A549 (cell line): ENCODE measurements around the gene BCL2L15. TPM values are rescaled to one million over a fixed set of nuclear protein-coding genes. Genes with fewer than 3 reads are reported as not detected.
"Not testable (repeated sequence)": the region's sequence is repeated elsewhere in the genome, so short reads cannot be mapped to it uniquely, and the experiment has no call there.

Source experiments
- ATAC-seq, 2 experiments: fragments of 200-7000 bp in 1 of 2; fragments of >200 bp in 1 of 2; cut with Nextera tagmentation in 1 of 2; cut with Tn5 transposase in 1 of 2; 3 replicates each; pipeline versions ENCODE4 v1.8.0 to v1.9.1; 2018 to 2020; ENCODE audit warnings: mild to moderate bottlenecking in 1 of 2, moderate library complexity in 1 of 2
- CTCF ChIA-PET: fragments of 300-600 bp; sonication (Branson Sonifier 250); formaldehyde crosslinking; extraction: SDS; loops from one replicate; lab custom pipeline; 2021; ENCODE audit warnings: antibody characterized with exemption, inconsistent platforms; lab: Yijun Ruan, JAX
- POLR2A ChIA-PET: fragments of 350-600 bp; formaldehyde crosslinking; extraction: SDS; loops from one replicate; lab custom pipeline; 2021; ENCODE audit warnings: antibody characterized with exemption, inconsistent platforms; lab: Yijun Ruan, JAX
- DNase-seq, 2 experiments: peaks; one replicate each; pipeline versions ENCODE4 v3.0.0 to v3.0.0-alpha.2; 2011 to 2016; ENCODE audit warnings: low read depth in 1 of 2, low spot score in 1 of 2
- FAIRE-seq: peaks from 2 replicates; lab custom pipeline; 2011; peaks lifted over from hg19 to GRCh38; lab: Jason Lieb, UNC
- H3K27ac ChIP-seq, 2 experiments: fragments of >200 bp; sonication (Bioruptor Twin); formaldehyde crosslinking; 3 replicates each; pipeline ENCODE4 v1.5.1; 2016 to 2017
- H3K4me1 ChIP-seq: fragments of >200 bp; sonication (Bioruptor Twin); formaldehyde crosslinking; 3 replicates; pipeline ENCODE4 v1.6.1; 2016
- H3K4me2 ChIP-seq: fragments of >200 bp; sonication (Bioruptor Twin); formaldehyde crosslinking; 3 replicates; pipeline ENCODE4 v1.6.1; 2016
- H3K4me3 ChIP-seq: fragments of >200 bp; sonication (Bioruptor Twin); formaldehyde crosslinking; 3 replicates; pipeline ENCODE4 v1.5.1; 2016
- H3K9me3 ChIP-seq: fragments of >200 bp; sonication (Bioruptor Twin); formaldehyde crosslinking; 3 replicates; pipeline ENCODE4 v1.6.1; 2016
- BHLHE40 ChIP-seq: IDR thresholded peaks from 2 replicates; pipeline ENCODE4 v1.6.1; 2012; ENCODE audit warnings: low read depth, low read length, inconsistent platforms
- CBX2 ChIP-seq: fragments of 200-600 bp; sonication (generic); IDR thresholded peaks from 2 replicates; pipeline ENCODE4 v1.6.1; 2016; ENCODE audit warnings: low read depth, mild to moderate bottlenecking, borderline replicate concordance
- CBX8 ChIP-seq: fragments of 200-600 bp; sonication (generic); IDR thresholded peaks from 2 replicates; pipeline ENCODE4 v1.6.1; 2016
- CHD2 ChIP-seq: fragments of 150-350 bp; IDR thresholded peaks from 2 replicates; pipeline ENCODE4 v1.6.1; 2014; ENCODE audit warnings: low read length; ENCODE audit not compliant: partially characterized antibody
- E2F6 ChIP-seq: IDR thresholded peaks from 2 replicates; pipeline ENCODE4 v1.6.1; 2012; ENCODE audit warnings: low read depth, borderline replicate concordance
- EHF ChIP-seq: fragments of 250-450 bp; sonication (Bioruptor Pico); IDR thresholded peaks from 2 replicates; pipeline ENCODE4 v1.5.0; 2020; ENCODE audit warnings: mild to moderate bottlenecking
- ESRRA ChIP-seq: fragments of 150-350 bp; IDR thresholded peaks from 2 replicates; pipeline ENCODE4 v1.6.1; 2014; ENCODE audit warnings: mild to moderate bottlenecking, low read length, borderline replicate concordance
- FOSB ChIP-seq: fragments of 250-450 bp; sonication (Bioruptor Pico); IDR thresholded peaks from 2 replicates; pipeline ENCODE4 v1.5.0; 2020; ENCODE audit warnings: mild to moderate bottlenecking, moderate library complexity
- FOXS1 ChIP-seq: fragments of 250-450 bp; sonication (Bioruptor Pico); IDR thresholded peaks from 2 replicates; pipeline ENCODE4 v1.5.0; 2020; ENCODE audit warnings: mild to moderate bottlenecking, moderate library complexity
- HES2 ChIP-seq: fragments of >200 bp; sonication (Bioruptor Twin); formaldehyde crosslinking; IDR thresholded peaks from 2 replicates; pipeline ENCODE4 v1.6.1; 2016
- HEYL ChIP-seq: fragments of 250-450 bp; sonication (Bioruptor Pico); IDR thresholded peaks from 2 replicates; pipeline ENCODE4 v1.8.0; 2021; ENCODE audit warnings: mild to moderate bottlenecking, moderate library complexity
- JUN ChIP-seq, 2 experiments: fragments of >200 bp; sonication (Bioruptor Twin); formaldehyde crosslinking; IDR thresholded peaks; 2 replicates in 1 of 2; 3 replicates in 1 of 2; pipeline ENCODE4 v1.6.1; 2016 to 2017
- KDM5A ChIP-seq: fragments of 200-600 bp; sonication (generic); IDR thresholded peaks from 2 replicates; pipeline ENCODE4 v1.6.1; 2016; ENCODE audit warnings: antibody characterized with exemption, mild to moderate bottlenecking
- MAX ChIP-seq: IDR thresholded peaks from 2 replicates; pipeline ENCODE4 v1.6.1; 2012
- MYC ChIP-seq: IDR thresholded peaks from 2 replicates; pipeline ENCODE4 v1.6.1; 2012; ENCODE audit warnings: mild to moderate bottlenecking, inconsistent platforms, low read length, improper control_type of control experiment, borderline replicate concordance
- NFE2L2 ChIP-seq: fragments of 150-350 bp; conservative IDR thresholded peaks from 2 replicates; pipeline ENCODE4 v1.6.1; 2014; ENCODE audit warnings: low read length
- NR3C1 ChIP-seq: fragments of >200 bp; sonication (Bioruptor Twin); formaldehyde crosslinking; IDR thresholded peaks from 3 replicates; pipeline ENCODE4 v1.6.1; 2017
- RARB ChIP-seq: fragments of 250-450 bp; sonication (Bioruptor Pico); IDR thresholded peaks from 2 replicates; pipeline ENCODE4 v1.8.0; 2021; ENCODE audit warnings: mild to moderate bottlenecking, moderate library complexity
- RNF2 ChIP-seq: fragments of 200-600 bp; sonication (generic); IDR thresholded peaks from 2 replicates; pipeline ENCODE4 v1.6.1; 2016; ENCODE audit warnings: low read depth, mild to moderate bottlenecking, antibody characterized with exemption, moderate library complexity, borderline replicate concordance
- TP53 ChIP-seq: fragments of 250-450 bp; sonication (Bioruptor Pico); IDR thresholded peaks from 2 replicates; pipeline ENCODE4 v1.5.0; 2021; ENCODE audit warnings: mild to moderate bottlenecking, moderate library complexity
- ZFP36 ChIP-seq: fragments of 450-650 bp; IDR thresholded peaks from 2 replicates; pipeline ENCODE4 v1.6.1; 2014; ENCODE audit warnings: borderline replicate concordance; ENCODE audit not compliant: partially characterized antibody
- ZSCAN20 ChIP-seq: fragments of 250-450 bp; sonication (Bioruptor Pico); IDR thresholded peaks from 2 replicates; pipeline ENCODE4 v1.8.0; 2022; ENCODE audit warnings: mild to moderate bottlenecking, moderate library complexity
- WGBS: methylation state at CpG from one replicate; pipeline ENCODE4 v1.1.6; 2017; ENCODE audit errors: missing lambda C conversion rate; 5-methylcytosine and 5-hydroxymethylcytosine counted together
- polyA plus RNA-seq, 4 experiments: library from polyadenylated mRNA; depleted of rRNA in 3 of 4; stranded (reverse); fragments of >200 nt; fragmentation: RNase III in 1 of 4; extraction: RNeasy Plus Mini Kit Qiagen cat#74134 plus additional on column Dnase treatment in 1 of 4; gene quantifications; 2 replicates in 3 of 4; 3 replicates in 1 of 4; pipeline ENCODE4 v1.2.3, GENCODE V29; 2011 to 2017
- TF ChIP-seq, protein P1 (sequence below): fragments of 200-600 bp; sonication (generic); IDR thresholded peaks from 2 replicates; pipeline ENCODE4 v1.6.1; 2016; ENCODE audit warnings: antibody characterized with exemption, mild to moderate bottlenecking, moderate library complexity
- TF ChIP-seq, protein P2 (sequence below): fragments of 150-350 bp; IDR thresholded peaks from 2 replicates; pipeline ENCODE4 v1.6.1; 2014; ENCODE audit warnings: low read depth, mild to moderate bottlenecking, low read length
- TF ChIP-seq, protein P3 (sequence below): fragments of 250-450 bp; sonication (Bioruptor Pico); IDR thresholded peaks from 2 replicates; pipeline ENCODE4 v1.5.0; 2020; ENCODE audit warnings: low read depth, mild to moderate bottlenecking, moderate library complexity

BCL2L15 gene
- polyA plus RNA-seq, 2 of the 4 experiments (the other 2 are of a cell fraction) = 2.1 to 2.3 TPM

DNA sequence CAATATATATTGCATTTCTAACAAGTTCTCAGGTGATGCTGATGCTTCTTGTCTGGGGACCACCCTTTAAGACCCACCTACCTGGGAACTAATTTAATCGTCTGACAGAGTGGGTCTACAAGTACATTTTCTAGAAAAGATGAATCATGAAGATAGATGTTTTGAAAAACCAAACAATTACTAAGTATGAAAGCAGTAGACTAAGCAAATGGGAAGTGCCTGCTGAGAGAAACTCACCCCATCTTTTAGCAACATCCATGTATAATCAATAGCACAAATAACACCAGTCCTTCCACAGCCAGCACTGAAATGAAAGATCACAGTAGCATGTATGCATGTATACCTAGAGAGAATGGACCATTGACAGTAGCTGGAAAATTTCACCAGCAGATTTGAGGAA, 33.1 kb downstream of the BCL2L15 start:
- no peak for ATAC-seq
- CTCF ChIA-PET = interaction anchor here (1.4 kb wide), 1 partner anchor 35 kb away, joined by 3 read pairs; no protein-coding TSS in a partner anchor

GRCh38 chr1:113852694-113853093, 34.7 kb downstream of the BCL2L15 start:
- ATAC-seq, H3K4me3 ChIP-seq, H3K9me3 ChIP-seq, POLR2A ChIA-PET, H3K4me2 ChIP-seq, DNase-seq, FAIRE-seq, H3K27ac ChIP-seq, H3K4me1 ChIP-seq: not testable (repeated sequence)
- CTCF ChIA-PET = interaction anchor here (1.3 kb wide), 1 partner anchor 17 kb away, joined by 3 read pairs; no protein-coding TSS in a partner anchor
- 85% methylated on average over 6 of the region's 6 CpGs for WGBS

More for the DNA sequence above, 33.1 kb downstream of the BCL2L15 start:
- Histone ChIP-seq H3K4me1 (no peaks in the 10 kb centered on the region), H3K9me3 (no peaks in the 10 kb centered on the region), H3K4me3 (no peak overlapping the region), H3K4me2 (no peak overlapping the region)
- DNase-seq = no peak
- WGBS = 5% methylated on average over 1 of the region's 1 CpG
- TF ChIP-seq HEYL (CRISPR knock-in tag) = no peak
- no peak for TF ChIP-seq RNF2
- no peak for TF ChIP-seq ESRRA
- TF ChIP-seq FOXS1 = no peak
- TF ChIP-seq CBX8 = no peak
- TF ChIP-seq TP53 (CRISPR knock-in tag) = no peak
- no peak for TF ChIP-seq RARB (CRISPR knock-in tag)
- no peak for TF ChIP-seq NR3C1
- no peak for TF ChIP-seq CBX2
- TF ChIP-seq CHD2 = no peak
- no peak for TF ChIP-seq NFE2L2
- TF ChIP-seq, all 56 proteins: peak for 0
- no peak for FAIRE-seq
- H3K27ac ChIP-seq = no peak overlapping the region
- POLR2A ChIA-PET = no interaction called here

DNA sequence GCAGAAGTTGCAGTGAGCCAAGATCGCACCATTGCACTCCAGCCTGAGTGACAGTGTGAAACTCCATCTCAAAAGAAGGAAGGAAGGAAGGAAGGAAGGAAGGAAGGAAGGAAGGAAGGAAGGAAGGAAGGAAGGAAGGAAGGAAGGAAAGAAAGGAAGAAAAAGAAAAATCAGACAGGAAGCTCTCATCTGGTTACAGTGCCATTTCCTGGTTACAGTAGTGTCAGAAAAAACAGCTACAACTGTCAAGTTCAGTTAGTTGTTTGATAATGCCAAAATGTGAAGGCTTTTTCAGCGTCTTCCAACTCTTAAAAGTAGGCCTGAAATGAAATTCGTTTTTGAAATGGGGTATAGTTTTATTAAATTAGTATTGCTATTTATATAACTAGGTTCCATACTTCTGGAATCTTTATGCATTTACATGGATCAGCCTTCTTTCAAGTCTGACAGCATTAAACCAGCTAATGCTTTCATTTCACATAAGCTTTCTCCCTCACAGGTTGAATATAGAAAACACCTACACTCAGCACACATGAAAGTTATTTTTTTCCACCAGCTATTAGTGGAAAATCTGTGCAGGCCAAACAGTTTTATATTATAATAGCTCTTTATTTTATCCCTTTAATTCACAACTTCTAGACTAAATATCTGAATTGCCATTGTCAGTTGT, 37.1 kb downstream of the BCL2L15 start:
- Histone ChIP-seq H3K27ac (no peak overlapping the region), H3K4me3 (no peak overlapping the region), H3K4me2 (no peak overlapping the region), H3K4me1 (no peaks in the 10 kb centered on the region), H3K9me3 (peaks cover 7% of the 10 kb centered on the region; the same call in 1 of the 3 replicates)
- WGBS = 43% methylated on average over 3 of the region's 3 CpGs
- DNase-seq (no peak), ATAC-seq (no peak), FAIRE-seq (no peak)
- POLR2A ChIA-PET = no interaction called here
- TF ChIP-seq EHF = no peak
- no peak for TF ChIP-seq ZSCAN20
- CTCF ChIA-PET = interaction anchor here (1.6 kb wide), 1 partner anchor 14 kb away, joined by 3 read pairs; no protein-coding TSS in a partner anchor

- no peak for ATAC-seq
- CTCF ChIA-PET = no interaction called here
- Histone ChIP-seq H3K4me1 (no peaks in the 10 kb centered on the region), H3K9me3 (peaks cover 7% of the 10 kb centered on the region; the same call in 1 of the 3 replicates), H3K27ac (no peak overlapping the region), H3K4me2 (no peak overlapping the region), H3K4me3 (no peak overlapping the region)
- POLR2A ChIA-PET = no interaction called here
- no peak for FAIRE-seq
- no peak for DNase-seq
- TF ChIP-seq KDM5A (no peak), FOSB (CRISPR knock-in tag) (no peak), JUN (IDR thresholded peaks at IDR 0.05) (no peak), BHLHE40 (no peak), E2F6 (no peak), HES2 (no peak), MAX (no peak), ZFP36 (no peak), NFE2L2 (no peak), HEYL (CRISPR knock-in tag) (no peak), MYC (no peak)
- TF ChIP-seq, protein P1, sequence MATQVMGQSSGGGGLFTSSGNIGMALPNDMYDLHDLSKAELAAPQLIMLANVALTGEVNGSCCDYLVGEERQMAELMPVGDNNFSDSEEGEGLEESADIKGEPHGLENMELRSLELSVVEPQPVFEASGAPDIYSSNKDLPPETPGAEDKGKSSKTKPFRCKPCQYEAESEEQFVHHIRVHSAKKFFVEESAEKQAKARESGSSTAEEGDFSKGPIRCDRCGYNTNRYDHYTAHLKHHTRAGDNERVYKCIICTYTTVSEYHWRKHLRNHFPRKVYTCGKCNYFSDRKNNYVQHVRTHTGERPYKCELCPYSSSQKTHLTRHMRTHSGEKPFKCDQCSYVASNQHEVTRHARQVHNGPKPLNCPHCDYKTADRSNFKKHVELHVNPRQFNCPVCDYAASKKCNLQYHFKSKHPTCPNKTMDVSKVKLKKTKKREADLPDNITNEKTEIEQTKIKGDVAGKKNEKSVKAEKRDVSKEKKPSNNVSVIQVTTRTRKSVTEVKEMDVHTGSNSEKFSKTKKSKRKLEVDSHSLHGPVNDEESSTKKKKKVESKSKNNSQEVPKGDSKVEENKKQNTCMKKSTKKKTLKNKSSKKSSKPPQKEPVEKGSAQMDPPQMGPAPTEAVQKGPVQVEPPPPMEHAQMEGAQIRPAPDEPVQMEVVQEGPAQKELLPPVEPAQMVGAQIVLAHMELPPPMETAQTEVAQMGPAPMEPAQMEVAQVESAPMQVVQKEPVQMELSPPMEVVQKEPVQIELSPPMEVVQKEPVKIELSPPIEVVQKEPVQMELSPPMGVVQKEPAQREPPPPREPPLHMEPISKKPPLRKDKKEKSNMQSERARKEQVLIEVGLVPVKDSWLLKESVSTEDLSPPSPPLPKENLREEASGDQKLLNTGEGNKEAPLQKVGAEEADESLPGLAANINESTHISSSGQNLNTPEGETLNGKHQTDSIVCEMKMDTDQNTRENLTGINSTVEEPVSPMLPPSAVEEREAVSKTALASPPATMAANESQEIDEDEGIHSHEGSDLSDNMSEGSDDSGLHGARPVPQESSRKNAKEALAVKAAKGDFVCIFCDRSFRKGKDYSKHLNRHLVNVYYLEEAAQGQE = no peak
- TF ChIP-seq, protein P2, sequence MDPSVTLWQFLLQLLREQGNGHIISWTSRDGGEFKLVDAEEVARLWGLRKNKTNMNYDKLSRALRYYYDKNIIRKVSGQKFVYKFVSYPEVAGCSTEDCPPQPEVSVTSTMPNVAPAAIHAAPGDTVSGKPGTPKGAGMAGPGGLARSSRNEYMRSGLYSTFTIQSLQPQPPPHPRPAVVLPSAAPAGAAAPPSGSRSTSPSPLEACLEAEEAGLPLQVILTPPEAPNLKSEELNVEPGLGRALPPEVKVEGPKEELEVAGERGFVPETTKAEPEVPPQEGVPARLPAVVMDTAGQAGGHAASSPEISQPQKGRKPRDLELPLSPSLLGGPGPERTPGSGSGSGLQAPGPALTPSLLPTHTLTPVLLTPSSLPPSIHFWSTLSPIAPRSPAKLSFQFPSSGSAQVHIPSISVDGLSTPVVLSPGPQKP = no peak
- TF ChIP-seq, protein P3, sequence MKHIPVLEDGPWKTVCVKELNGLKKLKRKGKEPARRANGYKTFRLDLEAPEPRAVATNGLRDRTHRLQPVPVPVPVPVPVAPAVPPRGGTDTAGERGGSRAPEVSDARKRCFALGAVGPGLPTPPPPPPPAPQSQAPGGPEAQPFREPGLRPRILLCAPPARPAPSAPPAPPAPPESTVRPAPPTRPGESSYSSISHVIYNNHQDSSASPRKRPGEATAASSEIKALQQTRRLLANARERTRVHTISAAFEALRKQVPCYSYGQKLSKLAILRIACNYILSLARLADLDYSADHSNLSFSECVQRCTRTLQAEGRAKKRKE (CRISPR knock-in tag) = no peak
These were observed 38.3 kb downstream of the BCL2L15 start for GRCh38 chr1:113849072-113849471.
